ENCODE results near the gene FBLIM1.
A peak's percentile ranks its signal among the peaks of the same experiment; 100 is the strongest.
"Not testable (repeated sequence)": the region's sequence is repeated elsewhere in the genome, so short reads cannot be mapped to it uniquely, and the experiment has no call there.

FBLIM1 gene

DNA sequence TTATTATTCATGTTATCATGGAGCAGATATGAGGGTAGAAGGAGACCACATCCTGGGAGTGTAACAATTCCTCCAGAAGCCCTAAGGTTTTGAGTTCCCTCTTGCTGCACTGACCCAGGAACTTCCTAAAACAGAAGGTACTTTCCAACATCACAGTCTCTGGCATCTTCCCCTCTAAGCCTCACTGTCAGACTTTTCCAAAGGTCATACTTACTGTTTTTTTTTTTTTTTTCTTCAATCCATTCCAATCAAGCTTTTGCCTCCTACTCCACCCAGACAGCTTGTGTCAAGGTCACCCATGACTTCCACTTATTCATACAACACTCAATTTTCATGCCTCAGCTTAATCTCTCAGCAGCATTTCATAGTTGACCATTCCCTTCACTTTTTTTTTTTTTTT, 67.2 kb downstream of the FBLIM1 start:
- DNase-seq, result no peak

DNA sequence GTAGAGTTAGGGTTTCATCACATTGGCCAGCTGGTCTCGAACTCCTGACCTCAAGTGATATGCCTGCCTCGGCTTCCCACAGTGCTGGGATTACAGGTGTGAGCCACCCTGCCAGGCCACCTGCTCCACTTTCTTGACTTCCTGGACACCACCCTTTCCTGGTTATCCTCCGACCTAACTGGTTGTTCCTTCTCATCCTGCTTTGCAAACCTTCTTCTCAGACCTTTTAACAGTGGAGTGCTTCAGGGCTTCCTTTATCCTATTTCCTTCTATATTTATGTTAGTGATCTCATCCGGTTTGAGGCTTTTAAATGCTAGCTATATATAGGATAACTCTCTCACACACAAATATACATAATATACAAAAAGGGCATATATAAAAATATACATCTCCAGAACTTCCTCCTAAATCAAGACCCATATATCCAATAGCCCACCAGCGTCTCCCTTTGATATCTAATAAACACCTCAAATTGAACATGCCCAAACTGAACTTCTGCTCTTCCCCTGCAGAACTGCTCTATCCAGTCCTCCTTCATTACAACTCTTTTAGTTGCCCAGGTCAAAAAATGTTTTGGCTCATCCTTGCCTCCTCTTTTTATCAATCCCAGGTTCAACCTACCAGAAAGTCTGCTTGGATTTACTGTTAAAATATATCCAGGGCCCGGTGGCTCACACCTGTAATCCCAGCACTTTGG, 68.4 kb downstream of the FBLIM1 start:
- no peak for DNase-seq

DNA sequence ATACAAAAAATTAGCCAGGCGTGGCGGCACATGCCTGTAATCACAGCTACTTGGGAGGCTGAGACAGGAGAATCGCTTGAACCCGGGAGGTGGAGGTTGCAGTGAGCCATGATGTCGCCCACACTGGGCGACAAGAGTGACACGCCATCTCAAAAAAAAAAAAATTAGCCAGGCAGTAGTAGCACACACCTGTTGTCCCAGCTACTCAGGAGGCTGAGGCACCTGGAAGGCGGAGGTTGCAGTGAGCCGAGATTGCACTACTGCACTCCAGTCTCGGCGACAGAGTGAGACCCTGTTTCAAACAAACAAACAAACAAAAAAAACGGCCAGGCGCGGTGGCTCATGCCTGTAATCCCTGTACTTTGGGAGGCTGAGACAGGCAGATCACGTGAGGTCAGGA, 69.0 kb downstream of the FBLIM1 start:
- DNase-seq, result not testable (repeated sequence)

DNA sequence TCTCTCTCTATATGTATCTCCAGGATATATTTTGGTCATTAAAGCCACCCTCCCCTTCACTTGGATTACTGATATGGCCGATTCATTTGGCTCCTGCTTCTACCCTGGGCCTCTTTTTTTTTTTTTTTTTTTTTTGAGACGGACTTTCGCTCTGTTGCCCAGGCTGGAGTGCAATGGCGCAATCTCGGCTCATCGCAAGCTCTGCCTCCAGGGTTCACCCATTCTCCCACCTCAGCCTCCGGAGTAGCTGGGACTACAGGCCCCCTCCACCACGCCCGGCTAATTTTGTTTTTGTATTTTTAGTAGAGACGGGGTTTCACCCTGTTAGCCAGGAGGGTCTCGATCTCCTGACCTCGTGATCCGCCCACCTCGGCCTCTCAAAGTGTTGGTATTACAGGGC, 70.3 kb downstream of the FBLIM1 start:
- DNase-seq, result not testable (repeated sequence)

DNA sequence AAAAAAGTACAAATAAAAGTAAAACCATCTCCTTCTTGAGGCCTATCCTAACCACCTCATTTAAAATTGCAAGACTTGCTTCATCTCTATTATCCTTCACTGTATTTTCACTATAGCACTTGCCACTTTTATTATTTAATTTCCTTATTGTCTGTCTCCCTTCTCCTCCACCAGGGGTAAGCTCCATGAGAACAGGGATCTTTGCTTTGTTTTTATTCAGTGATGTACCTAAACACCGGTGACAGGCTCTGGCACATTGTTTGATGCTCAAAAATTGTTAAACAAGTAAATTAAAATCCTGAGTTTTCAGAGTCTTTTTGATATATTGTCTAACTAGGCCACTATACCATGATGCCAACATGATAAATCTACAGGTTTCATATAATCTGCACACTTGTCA, 71.7 kb downstream of the FBLIM1 start:
- DNase-seq, result no peak

DNA sequence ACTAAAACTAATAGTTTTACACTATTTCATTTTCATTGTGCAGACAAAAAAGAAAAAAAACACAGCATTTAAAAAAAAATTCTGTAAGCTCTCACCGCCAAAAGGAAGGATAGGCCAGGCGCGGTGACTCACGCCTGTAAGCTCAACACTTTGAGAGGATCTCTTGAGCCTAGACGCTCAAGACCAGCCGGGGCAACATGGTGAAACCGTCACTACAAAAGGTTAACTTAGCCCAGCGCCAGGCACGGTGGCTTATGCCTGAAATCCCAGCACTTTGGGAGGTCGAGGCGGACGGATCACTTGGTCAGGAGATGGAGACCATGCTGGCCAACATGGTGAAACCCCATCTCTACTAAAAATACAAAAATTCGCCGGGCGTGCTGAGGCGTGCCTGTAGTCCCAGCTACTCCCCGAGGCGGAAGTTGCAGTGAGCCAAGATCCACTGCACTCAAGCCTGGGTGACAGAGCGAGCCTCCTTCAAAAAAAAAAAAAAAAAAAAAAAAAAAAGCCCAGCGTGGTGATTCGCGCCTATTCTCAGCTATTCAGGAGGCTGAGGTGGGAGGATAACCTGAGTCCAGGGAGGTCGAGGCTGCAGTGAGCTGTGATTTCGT, 74.6 kb downstream of the FBLIM1 start:
- peak in 4 of 5 experiments; percentile 26 to 88 (median 48) for DNase-seq

DNA sequence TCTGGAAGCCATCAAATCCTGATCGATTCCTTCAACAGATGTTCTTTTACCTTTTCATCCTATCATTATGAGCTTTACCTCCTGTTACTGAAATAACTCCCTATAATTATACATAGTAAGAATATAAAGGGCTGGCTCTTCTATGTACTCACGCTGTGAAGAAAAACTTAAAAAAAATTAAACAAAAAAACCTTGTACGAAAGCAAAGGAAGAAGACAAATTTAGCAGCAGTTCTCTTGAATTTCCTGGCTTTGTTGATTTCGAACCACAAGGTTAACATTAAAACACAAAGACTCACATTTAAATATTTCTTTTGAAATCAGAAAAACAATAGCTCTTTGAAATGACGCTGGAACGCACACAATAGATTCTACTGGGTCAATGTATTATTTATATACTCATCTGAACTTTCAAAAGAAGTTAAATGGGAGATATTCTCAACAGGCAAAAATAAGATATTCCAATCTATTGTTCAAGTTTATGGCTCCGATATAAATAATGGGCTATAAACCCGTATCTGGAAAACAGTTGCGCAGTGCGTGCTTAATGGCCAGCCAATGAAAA, 75.3 kb downstream of the FBLIM1 start:
- no peak for DNase-seq

DNA sequence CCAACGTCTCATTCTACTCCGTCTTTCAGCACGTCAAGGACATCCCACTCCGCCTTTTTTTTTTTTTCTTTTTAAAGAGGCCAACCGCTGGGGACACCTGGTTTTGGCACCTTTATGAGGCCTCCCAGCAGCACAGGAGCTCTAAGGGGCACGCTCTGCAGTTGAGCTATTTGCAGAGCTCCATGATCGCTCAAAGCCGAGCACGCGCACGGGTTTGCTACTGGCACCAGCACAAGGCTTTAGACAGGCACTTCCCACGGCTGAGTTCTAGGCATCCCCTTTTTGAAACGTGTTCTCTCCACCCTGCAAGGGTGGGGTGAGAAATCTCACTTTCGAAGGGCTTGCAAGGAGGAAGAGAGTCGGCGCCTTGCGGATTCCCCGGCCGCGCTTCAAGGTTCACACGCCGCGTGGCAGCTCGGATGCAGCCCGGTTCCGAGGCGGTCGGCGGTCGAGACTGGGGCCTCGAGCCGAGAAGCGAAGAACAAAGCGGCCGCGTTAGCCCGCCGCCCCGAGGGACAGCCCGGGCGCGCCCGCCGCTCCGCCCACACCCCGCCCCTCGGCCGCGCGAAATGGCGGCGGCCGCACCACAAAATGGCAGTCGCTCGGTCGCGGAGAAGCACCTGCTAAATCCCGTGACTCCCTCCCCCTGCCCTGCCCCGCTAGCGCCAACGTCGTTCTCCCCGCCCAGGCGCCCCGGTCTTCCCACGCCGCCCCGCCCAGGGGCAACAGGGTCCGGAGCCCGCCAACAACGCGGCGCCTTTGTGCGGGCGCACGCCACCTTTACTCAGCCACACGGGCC, 76.0 kb downstream of the FBLIM1 start:
- DNase-seq, result peak; percentile 76 to 95 (median 83)

DNA sequence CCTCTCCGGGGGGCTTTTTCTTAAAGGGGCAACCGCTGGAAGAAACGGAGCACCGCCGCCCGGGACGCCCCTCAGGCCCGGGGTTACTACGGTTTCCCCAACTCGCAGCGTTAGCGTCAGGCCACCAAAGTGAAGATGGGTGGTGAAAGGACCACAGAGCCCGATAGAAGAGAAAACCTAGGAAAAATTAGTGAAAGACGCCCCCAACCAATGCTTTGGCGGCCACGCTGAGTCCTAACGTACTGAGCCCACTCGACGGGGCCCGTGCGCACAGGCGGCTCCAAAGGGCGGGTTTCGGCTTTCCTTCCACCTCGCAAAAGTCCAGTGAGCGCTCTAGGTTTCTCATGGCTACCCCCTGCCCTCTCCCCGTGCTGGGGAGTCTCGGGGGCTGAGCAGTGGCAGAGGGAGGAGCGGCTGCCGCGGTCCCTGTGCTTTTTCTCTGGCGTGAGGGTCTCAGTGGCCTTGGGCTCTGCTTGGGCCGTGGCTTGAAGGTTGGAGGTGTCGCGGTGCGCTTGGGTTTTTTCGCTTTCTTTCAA, 76.7 kb downstream of the FBLIM1 start:
- peak in 1 of 5 experiments; percentile 28 for DNase-seq

DNA sequence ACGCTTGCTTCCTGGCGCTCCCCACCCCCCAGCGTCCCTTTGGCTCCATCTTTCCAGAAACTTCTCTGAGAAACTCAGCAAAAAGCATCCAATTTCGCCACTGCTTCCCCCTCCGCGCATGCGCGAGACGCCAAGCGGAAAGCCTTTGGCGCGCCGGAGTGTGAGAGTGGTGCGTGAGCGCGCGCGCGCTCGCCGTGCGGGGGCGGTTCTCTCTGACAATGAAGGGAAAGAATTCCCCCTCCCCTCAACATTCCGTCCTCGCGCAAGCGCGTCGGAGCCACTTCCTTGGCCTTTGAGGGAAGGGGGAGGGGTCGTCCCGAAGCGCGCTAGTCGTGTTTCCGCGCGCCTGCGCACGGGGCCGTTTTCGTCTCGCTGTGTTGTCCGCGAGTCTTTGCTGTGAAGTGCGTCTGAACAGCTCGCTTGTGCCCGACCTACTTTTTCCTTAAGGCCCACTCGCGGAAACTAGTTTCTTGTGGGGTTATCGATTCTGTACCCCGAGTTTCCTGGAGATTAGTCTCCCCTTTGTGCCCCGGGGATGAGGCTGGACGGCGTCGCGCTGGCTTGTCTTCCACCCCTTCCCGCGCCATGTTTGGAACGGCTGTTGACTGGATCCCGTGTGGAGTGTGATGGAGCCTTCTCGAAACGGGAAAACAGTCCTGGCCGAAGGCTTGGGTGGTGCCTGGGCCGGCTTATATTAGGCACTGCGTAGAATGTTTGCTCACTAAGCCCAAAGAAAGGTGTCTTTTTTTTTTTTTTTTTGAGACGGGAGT, 77.3 kb downstream of the FBLIM1 start:
- DNase-seq, result peak; percentile 96 to 100 (median 99)

All from T-helper 2 cell (primary cell).